IMR-90 (cell line): ENCODE measurements around the gene GPRC5C.

Source experiments
- BHLHE40 ChIP-seq: fragments of 150-350 bp; IDR thresholded peaks from 2 replicates; pipeline ENCODE4 v1.6.1; 2016; ENCODE audit warnings: mild to moderate bottlenecking, low read depth, low read length
- CEBPB ChIP-seq: IDR thresholded peaks from 2 replicates; pipeline ENCODE4 v1.6.1; 2012; ENCODE audit warnings: low read depth, low read length, improper control_type of control experiment
- FOS ChIP-seq: fragments of 150-350 bp; IDR thresholded peaks from 2 replicates; pipeline ENCODE4 v1.6.1; 2016; ENCODE audit warnings: low read depth, low read length
- MAFK ChIP-seq: IDR thresholded peaks from 2 replicates; pipeline ENCODE4 v1.6.1; 2012; ENCODE audit warnings: low read depth, low read length, improper control_type of control experiment
- MAZ ChIP-seq: IDR thresholded peaks from 2 replicates; pipeline ENCODE4 v1.6.1; 2012; ENCODE audit warnings: low read depth, mild to moderate bottlenecking, low read length, improper control_type of control experiment, moderate library complexity, borderline replicate concordance
- MXI1 ChIP-seq: IDR thresholded peaks from 2 replicates; pipeline ENCODE4 v1.6.1; 2012; ENCODE audit warnings: low read depth, mild to moderate bottlenecking, low read length, moderate library complexity, borderline replicate concordance
- POLR2A ChIP-seq: IDR thresholded peaks from 2 replicates; pipeline ENCODE4 v1.6.1; 2012; ENCODE audit warnings: mild to moderate bottlenecking, low read depth, low read length
- RAD21 ChIP-seq: IDR thresholded peaks from 2 replicates; pipeline ENCODE4 v1.6.1; 2012; ENCODE audit warnings: low read length, improper control_type of control experiment
- RCOR1 ChIP-seq: IDR thresholded peaks from 2 replicates; pipeline ENCODE4 v1.6.1; 2012; ENCODE audit warnings: mild to moderate bottlenecking, low read length, improper control_type of control experiment; ENCODE audit not compliant: insufficient replicate concordance
- RFX5 ChIP-seq: IDR thresholded peaks from 2 replicates; pipeline ENCODE4 v1.8.0; 2012; ENCODE audit warnings: low read depth, mild to moderate bottlenecking, low read length, moderate library complexity
- TF ChIP-seq, protein P1 (sequence below): conservative IDR thresholded peaks from 2 replicates; pipeline ENCODE4 v1.5.1; 2012; ENCODE audit warnings: mild to moderate bottlenecking, low read depth, low read length, improper control_type of control experiment
- TF ChIP-seq, protein P2 (sequence below): fragments of 150-350 bp; IDR thresholded peaks from 2 replicates; pipeline ENCODE4 v1.6.1; 2016; ENCODE audit warnings: low read depth, mild to moderate bottlenecking, low read length, moderate library complexity, borderline replicate concordance
- TF ChIP-seq, protein P3 (sequence below): fragments of 150-350 bp; IDR thresholded peaks from 2 replicates; pipeline ENCODE4 v1.6.1; 2017; ENCODE audit warnings: mild to moderate bottlenecking, antibody characterized with exemption, low read length, low read depth

DNA sequence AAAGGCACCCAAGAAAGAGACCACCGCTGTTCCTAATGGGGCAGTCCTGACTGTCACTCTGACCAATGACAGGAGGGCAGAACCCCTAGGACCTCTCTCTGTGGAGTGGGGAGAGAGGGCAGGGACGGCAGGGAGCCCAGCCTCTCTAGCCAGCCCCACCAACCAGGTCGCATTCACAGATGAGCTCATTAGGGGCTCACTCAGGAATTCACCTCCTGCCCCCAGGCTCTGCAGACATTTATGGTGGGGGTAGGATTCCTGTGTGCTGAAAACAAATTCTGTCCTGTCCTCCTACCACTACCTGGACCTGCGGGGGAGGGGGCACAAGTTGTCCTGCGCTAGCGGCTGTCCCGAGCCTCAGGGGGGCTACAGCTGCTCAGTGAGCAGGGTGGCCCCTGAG is 27.7 kb upstream of the GPRC5C start:
- TF ChIP-seq MAFK (no peak), BHLHE40 (no peak), RCOR1 (no peak), MXI1 (no peak), POLR2A (no peak), FOS (no peak), RAD21 (no peak), CEBPB (no peak), RFX5 (no peak), MAZ (no peak)
- TF ChIP-seq, protein P1, sequence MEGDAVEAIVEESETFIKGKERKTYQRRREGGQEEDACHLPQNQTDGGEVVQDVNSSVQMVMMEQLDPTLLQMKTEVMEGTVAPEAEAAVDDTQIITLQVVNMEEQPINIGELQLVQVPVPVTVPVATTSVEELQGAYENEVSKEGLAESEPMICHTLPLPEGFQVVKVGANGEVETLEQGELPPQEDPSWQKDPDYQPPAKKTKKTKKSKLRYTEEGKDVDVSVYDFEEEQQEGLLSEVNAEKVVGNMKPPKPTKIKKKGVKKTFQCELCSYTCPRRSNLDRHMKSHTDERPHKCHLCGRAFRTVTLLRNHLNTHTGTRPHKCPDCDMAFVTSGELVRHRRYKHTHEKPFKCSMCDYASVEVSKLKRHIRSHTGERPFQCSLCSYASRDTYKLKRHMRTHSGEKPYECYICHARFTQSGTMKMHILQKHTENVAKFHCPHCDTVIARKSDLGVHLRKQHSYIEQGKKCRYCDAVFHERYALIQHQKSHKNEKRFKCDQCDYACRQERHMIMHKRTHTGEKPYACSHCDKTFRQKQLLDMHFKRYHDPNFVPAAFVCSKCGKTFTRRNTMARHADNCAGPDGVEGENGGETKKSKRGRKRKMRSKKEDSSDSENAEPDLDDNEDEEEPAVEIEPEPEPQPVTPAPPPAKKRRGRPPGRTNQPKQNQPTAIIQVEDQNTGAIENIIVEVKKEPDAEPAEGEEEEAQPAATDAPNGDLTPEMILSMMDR: no peak
- TF ChIP-seq, protein P2, sequence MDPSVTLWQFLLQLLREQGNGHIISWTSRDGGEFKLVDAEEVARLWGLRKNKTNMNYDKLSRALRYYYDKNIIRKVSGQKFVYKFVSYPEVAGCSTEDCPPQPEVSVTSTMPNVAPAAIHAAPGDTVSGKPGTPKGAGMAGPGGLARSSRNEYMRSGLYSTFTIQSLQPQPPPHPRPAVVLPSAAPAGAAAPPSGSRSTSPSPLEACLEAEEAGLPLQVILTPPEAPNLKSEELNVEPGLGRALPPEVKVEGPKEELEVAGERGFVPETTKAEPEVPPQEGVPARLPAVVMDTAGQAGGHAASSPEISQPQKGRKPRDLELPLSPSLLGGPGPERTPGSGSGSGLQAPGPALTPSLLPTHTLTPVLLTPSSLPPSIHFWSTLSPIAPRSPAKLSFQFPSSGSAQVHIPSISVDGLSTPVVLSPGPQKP: no peak
- TF ChIP-seq, protein P3, sequence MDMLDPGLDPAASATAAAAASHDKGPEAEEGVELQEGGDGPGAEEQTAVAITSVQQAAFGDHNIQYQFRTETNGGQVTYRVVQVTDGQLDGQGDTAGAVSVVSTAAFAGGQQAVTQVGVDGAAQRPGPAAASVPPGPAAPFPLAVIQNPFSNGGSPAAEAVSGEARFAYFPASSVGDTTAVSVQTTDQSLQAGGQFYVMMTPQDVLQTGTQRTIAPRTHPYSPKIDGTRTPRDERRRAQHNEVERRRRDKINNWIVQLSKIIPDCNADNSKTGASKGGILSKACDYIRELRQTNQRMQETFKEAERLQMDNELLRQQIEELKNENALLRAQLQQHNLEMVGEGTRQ: no peak
